Osteoblast (primary cell): ENCODE data around the gene GOLGA6B. TPM values are rescaled to one million over a fixed set of nuclear protein-coding genes. Genes with fewer than 3 reads are reported as not detected.
"Not testable (repeated sequence)": the region's sequence is repeated elsewhere in the genome, so short reads cannot be mapped to it uniquely, and the experiment has no call there.

Experiments
- DNase-seq: peaks from one replicate; pipeline ENCODE4 v3.0.0; 2011; ENCODE audit warnings: low spot score, mixed read lengths; ENCODE audit not compliant: insufficient read length; ENCODE audit errors: missing footprints
- H2AFZ ChIP-seq: 2 replicates; pipeline ENCODE4 v1.6.0; 2011; ENCODE audit warnings: mild to moderate bottlenecking, low read length
- H3K27ac ChIP-seq: 2 replicates; pipeline ENCODE4 v1.5.1; 2011; ENCODE audit warnings: mild to moderate bottlenecking, low read depth, low read length, moderate library complexity
- H3K27me3 ChIP-seq: 2 replicates; pipeline ENCODE4 v1.6.0; 2012; ENCODE audit warnings: mild to moderate bottlenecking, control low read depth, inconsistent platforms, low read length, moderate library complexity; ENCODE audit not compliant: insufficient read depth
- H3K36me3 ChIP-seq: 2 replicates; pipeline ENCODE4 v1.5.1; 2011; ENCODE audit warnings: mild to moderate bottlenecking, low read length, control low read depth, moderate library complexity; ENCODE audit not compliant: insufficient read depth
- H3K4me1 ChIP-seq: 2 replicates; pipeline ENCODE4 v1.5.1; 2011; ENCODE audit warnings: mild to moderate bottlenecking, low read length, control low read depth, moderate library complexity; ENCODE audit not compliant: insufficient read depth
- H3K4me2 ChIP-seq: 2 replicates; pipeline ENCODE4 v1.6.0; 2011; ENCODE audit warnings: mild to moderate bottlenecking, low read length; ENCODE audit not compliant: insufficient read depth
- H3K4me3 ChIP-seq: fragments of 200-600 bp; sonication (generic); 3 replicates; pipeline ENCODE4 v1.5.1; 2012; ENCODE audit warnings: mild to moderate bottlenecking, low read length, inconsistent platforms; ENCODE audit not compliant: insufficient read depth
- H3K79me2 ChIP-seq: 2 replicates; pipeline ENCODE4 v1.6.0; 2012; ENCODE audit warnings: mild to moderate bottlenecking, low read length, control low read depth, inconsistent platforms; ENCODE audit not compliant: insufficient read depth
- H3K9me3 ChIP-seq: 2 replicates; pipeline ENCODE4 v1.5.1; 2011; ENCODE audit warnings: low read depth, low read length, control low read depth
- H4K20me1 ChIP-seq: 2 replicates; pipeline ENCODE4 v1.6.0; 2012; ENCODE audit warnings: mild to moderate bottlenecking, low read length, control low read depth; ENCODE audit not compliant: insufficient read depth
- total RNA-seq: library from RNA; depleted of rRNA; stranded (reverse); fragments of >200 nt; gene quantifications from 2 replicates; pipeline ENCODE4 v1.2.3, GENCODE V29; 2012
- TF ChIP-seq, protein P1 (sequence below): IDR thresholded peaks from 2 replicates; pipeline ENCODE4 v1.5.1; 2011; ENCODE audit warnings: mild to moderate bottlenecking, low read depth, low read length, moderate library complexity; ENCODE audit errors: extremely low read depth

The GOLGA6B gene
- total RNA-seq, 1 donor = not detected

- TF ChIP-seq, protein P1, sequence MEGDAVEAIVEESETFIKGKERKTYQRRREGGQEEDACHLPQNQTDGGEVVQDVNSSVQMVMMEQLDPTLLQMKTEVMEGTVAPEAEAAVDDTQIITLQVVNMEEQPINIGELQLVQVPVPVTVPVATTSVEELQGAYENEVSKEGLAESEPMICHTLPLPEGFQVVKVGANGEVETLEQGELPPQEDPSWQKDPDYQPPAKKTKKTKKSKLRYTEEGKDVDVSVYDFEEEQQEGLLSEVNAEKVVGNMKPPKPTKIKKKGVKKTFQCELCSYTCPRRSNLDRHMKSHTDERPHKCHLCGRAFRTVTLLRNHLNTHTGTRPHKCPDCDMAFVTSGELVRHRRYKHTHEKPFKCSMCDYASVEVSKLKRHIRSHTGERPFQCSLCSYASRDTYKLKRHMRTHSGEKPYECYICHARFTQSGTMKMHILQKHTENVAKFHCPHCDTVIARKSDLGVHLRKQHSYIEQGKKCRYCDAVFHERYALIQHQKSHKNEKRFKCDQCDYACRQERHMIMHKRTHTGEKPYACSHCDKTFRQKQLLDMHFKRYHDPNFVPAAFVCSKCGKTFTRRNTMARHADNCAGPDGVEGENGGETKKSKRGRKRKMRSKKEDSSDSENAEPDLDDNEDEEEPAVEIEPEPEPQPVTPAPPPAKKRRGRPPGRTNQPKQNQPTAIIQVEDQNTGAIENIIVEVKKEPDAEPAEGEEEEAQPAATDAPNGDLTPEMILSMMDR = peak; percentile 19
- DNase-seq, H3K27ac ChIP-seq: not testable (repeated sequence)
These were observed 26.0 kb upstream of the GOLGA6B start for GRCh38 chr15:72628249-72629067.

GRCh38 chr15:72629068-72629570, 25.4 kb upstream of the GOLGA6B start:
- not testable (repeated sequence) for H3K4me3 ChIP-seq, H3K27me3 ChIP-seq, H3K4me1 ChIP-seq, H2AFZ ChIP-seq, DNase-seq, H3K79me2 ChIP-seq, H3K4me2 ChIP-seq, H4K20me1 ChIP-seq, H3K36me3 ChIP-seq, H3K9me3 ChIP-seq, H3K27ac ChIP-seq

More at GRCh38 chr15:72628249-72629067, 26.0 kb upstream of the GOLGA6B start:
- H3K9me3 ChIP-seq, H3K79me2 ChIP-seq, H3K4me2 ChIP-seq, H3K4me1 ChIP-seq, H3K36me3 ChIP-seq, H3K27me3 ChIP-seq, H3K4me3 ChIP-seq, H2AFZ ChIP-seq, H4K20me1 ChIP-seq: not testable (repeated sequence)

GRCh38 chr15:72636519-72637282, 17.8 kb upstream of the GOLGA6B start:
- not testable (repeated sequence) for H3K9me3 ChIP-seq, DNase-seq, H3K79me2 ChIP-seq, H2AFZ ChIP-seq, H3K27ac ChIP-seq, H3K36me3 ChIP-seq, H3K4me1 ChIP-seq, H3K27me3 ChIP-seq, H4K20me1 ChIP-seq
- Histone ChIP-seq H3K4me3 (peak overlapping the region; percentile 45), H3K4me2 (peak overlapping the region; percentile 43)

DNA sequence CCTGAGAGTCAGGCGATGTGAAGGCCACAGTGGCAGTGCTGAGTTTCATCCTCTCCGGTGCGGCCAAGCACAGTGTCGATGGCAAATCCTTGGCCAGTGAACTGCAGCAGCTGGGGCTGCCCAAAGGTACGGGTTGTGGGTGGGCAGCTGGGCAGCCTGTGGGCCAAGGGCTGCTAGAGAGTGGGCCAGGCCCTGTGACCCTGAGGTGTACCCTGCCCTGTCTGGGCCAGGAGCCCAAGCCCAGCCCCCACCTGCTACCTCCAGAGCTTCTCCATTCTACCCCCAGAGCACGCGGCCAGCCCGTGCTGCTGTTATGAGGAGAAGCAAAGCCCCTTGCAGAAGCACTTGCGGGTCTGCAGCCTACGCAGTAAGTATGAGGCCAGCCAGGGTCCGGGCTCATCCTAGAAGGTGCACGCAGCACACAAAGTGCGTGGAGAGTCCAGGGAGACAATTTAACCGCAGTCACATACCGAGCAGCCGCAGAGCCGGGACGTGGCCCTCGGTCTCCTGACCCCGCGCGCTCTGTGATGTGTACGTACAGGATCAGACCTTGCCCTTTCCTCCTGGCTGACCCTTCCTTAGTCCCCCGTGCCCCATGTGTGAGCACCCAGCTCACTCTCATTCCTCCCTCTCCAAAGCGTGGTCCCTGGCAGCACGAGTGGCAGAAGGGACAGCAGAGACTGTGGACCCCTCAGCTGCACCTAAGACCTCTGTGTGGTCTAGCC, 14.6 kb upstream of the GOLGA6B start:
- DNase-seq, H3K27ac ChIP-seq, H3K79me2 ChIP-seq, H3K36me3 ChIP-seq, H3K9me3 ChIP-seq, H3K4me1 ChIP-seq, H3K4me2 ChIP-seq, H2AFZ ChIP-seq, H4K20me1 ChIP-seq, H3K4me3 ChIP-seq, H3K27me3 ChIP-seq: not testable (repeated sequence)

DNA sequence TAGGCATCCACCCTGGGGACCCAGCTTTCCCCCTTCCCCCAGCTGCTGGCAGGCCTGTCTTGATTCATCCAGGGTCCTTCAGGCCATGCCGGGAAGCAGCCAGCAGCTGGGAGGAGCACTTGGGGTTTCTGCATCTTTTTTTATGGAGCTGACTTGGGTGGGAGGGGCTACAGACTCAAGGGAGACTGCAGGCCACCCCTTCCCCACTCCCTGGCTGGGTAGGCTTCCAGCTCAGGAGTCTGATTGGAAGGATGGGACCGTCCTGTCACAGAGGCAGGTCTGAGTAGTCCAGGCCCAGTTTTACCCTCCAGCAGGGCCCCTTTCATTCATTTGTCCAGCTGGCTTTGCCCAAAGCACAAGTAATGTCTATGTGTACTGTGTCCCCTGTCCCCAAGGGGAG, 12.2 kb upstream of the GOLGA6B start:
- DNase-seq, H2AFZ ChIP-seq: not testable (repeated sequence)

DNA sequence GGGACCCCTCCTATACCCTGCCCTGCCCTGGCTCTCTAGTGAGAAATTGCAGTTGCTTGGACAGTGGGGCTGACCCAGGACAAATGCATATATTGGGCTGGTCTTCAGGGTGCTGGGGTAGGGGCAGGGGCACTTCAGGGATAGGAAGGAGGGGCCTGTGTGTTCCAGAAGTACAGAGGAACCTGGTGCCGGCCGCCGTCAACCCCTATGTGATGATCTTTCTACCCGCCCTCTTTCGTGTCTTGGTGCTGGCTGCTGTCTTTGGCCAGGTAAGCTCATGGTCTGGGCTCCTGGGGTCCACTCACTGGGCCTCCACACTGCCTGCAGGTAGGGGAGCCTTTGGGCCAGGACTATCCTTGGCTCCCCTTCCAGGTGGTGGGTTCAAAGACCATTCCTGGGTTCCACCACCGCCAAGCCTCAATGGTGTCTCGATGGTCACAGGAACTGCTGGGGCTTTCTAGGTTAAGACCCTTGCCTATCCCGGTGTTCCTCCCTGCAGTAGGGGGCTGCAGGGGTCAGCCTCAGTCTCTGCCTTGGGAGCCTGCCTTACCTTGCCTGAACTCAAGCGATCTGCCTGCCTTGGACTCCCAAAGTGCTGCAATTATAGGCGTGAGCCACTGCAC, 5.8 kb upstream of the GOLGA6B start:
- not testable (repeated sequence) for H2AFZ ChIP-seq, H3K27ac ChIP-seq, H3K9me3 ChIP-seq, H3K79me2 ChIP-seq, H4K20me1 ChIP-seq, DNase-seq, H3K4me3 ChIP-seq, H3K4me2 ChIP-seq, H3K36me3 ChIP-seq, H3K27me3 ChIP-seq, H3K4me1 ChIP-seq

More for the DNA sequence above, 12.2 kb upstream of the GOLGA6B start:
- not testable (repeated sequence) for H3K36me3 ChIP-seq, H3K27ac ChIP-seq, H3K4me3 ChIP-seq, H3K4me2 ChIP-seq, H3K4me1 ChIP-seq, H3K9me3 ChIP-seq, H3K27me3 ChIP-seq, H4K20me1 ChIP-seq, H3K79me2 ChIP-seq

- not testable (repeated sequence) for H3K9me3 ChIP-seq, H3K27me3 ChIP-seq, DNase-seq, H3K4me1 ChIP-seq, H3K4me3 ChIP-seq, H3K27ac ChIP-seq, H4K20me1 ChIP-seq, H2AFZ ChIP-seq, H3K36me3 ChIP-seq, H3K79me2 ChIP-seq, H3K4me2 ChIP-seq
These were observed 1.5 kb downstream of the GOLGA6B start for GRCh38 chr15:72656014-72656413.
